HepG2 (cell line): ENCODE measurements around the gene CA14. TPM values are rescaled to one million over a fixed set of nuclear protein-coding genes. Genes with fewer than 3 reads are reported as not detected.

Experiments
- ATAC-seq: fragments of 200-7000 bp; cut with Tn5 transposase; 3 replicates; pipeline ENCODE4 v1.9.1; 2020; ENCODE audit warnings: mild to moderate bottlenecking, moderate library complexity
- BruUV-seq: library from RNA; stranded (reverse); fragments of 400-500 nt; replicated peaks from 2 replicates; lab custom pipeline; 2021; lab: Mats Ljungman, UMichigan
- CTCF ChIA-PET: fragments of 300-600 bp; formaldehyde crosslinking; extraction: SDS; loops from one replicate; lab custom pipeline; 2021; ENCODE audit warnings: low total read pairs, inconsistent platforms, low intra/inter-chr PET ratio; lab: Yijun Ruan, JAX
- POLR2A ChIA-PET: fragments of 350-600 bp; sonication (Branson Sonifier 250); formaldehyde crosslinking; loops from one replicate; lab custom pipeline; 2020; ENCODE audit warnings: antibody characterized with exemption, inconsistent platforms; lab: Yijun Ruan, JAX
- DNase-seq: peaks from one replicate; pipeline ENCODE4 v3.0.0-alpha.2; 2015; ENCODE audit warnings: low spot score
- FAIRE-seq: peaks from 3 replicates; lab custom pipeline; 2011; peaks lifted over from hg19 to GRCh38; lab: Jason Lieb, UNC
- H2AFZ ChIP-seq: one replicate; pipeline ENCODE4 v1.6.1; 2011; ENCODE audit warnings: low read length, inconsistent platforms
- H3K27ac ChIP-seq: fragments of 300-600 bp; 3 replicates; pipeline ENCODE4 v1.8.0; 2011; ENCODE audit warnings: mixed run types, mild to moderate bottlenecking, mixed read lengths, low read length, inconsistent platforms; ENCODE audit not compliant: insufficient read depth; ENCODE audit errors: extremely low read length
- H3K27me3 ChIP-seq, 2 experiments: fragments of 200-600 bp in 1 of 2; 2 replicates in 1 of 2; 3 replicates in 1 of 2; pipeline versions ENCODE4 v1.6.0 to v1.8.0; 2011; ENCODE audit warnings: low read length in 2 of 2, mild to moderate bottlenecking in 2 of 2, moderate library complexity in 2 of 2, inconsistent platforms in 1 of 2; ENCODE audit not compliant: insufficient read depth in 2 of 2, control insufficient read depth in 1 of 2
- H3K36me3 ChIP-seq, 2 experiments: fragments of 200-600 bp in 1 of 2; replicated peaks in 1 of 2; 2 replicates in 1 of 2; 3 replicates in 1 of 2; pipeline versions ENCODE4 v1.5.1 to v1.8.0; 2011; ENCODE audit warnings: low read length in 2 of 2, inconsistent platforms in 1 of 2; ENCODE audit not compliant: insufficient read depth in 2 of 2, control insufficient read depth in 1 of 2
- H3K4me1 ChIP-seq: 2 replicates; pipeline ENCODE4 v1.5.1; 2012; ENCODE audit warnings: low read length, inconsistent platforms; ENCODE audit not compliant: insufficient read depth
- H3K4me2 ChIP-seq: 2 replicates; pipeline ENCODE4 v1.6.0; 2011; ENCODE audit warnings: low read depth, low read length, inconsistent platforms
- H3K4me3 ChIP-seq, 3 experiments: fragments of 200-600 bp in 1 of 3; sonication (generic), shearing (Covaris generic) in 1 of 3; replicated peaks in 1 of 3; 2 replicates each; pipeline ENCODE4 v1.5.1; 2011 to 2016; ENCODE audit warnings: low read length in 3 of 3, inconsistent platforms in 2 of 3, low read depth in 2 of 3, mild to moderate bottlenecking in 2 of 3, control low read depth in 1 of 3, mixed read lengths in 1 of 3; ENCODE audit not compliant: insufficient read depth in 1 of 3
- H3K79me2 ChIP-seq: one replicate; pipeline ENCODE4 v1.6.1; 2011; ENCODE audit warnings: low read length, inconsistent platforms; ENCODE audit not compliant: insufficient read depth
- H3K9ac ChIP-seq: 2 replicates; pipeline ENCODE4 v1.6.0; 2011; ENCODE audit warnings: mild to moderate bottlenecking, low read depth, low read length, inconsistent platforms; ENCODE audit not compliant: insufficient read depth
- H3K9me3 ChIP-seq: 2 replicates; pipeline ENCODE4 v1.5.1; 2012; ENCODE audit warnings: mild to moderate bottlenecking, low read length
- H4K20me1 ChIP-seq: 2 replicates; pipeline ENCODE4 v1.6.0; 2011; ENCODE audit warnings: inconsistent platforms, mild to moderate bottlenecking, low read length, moderate library complexity; ENCODE audit not compliant: insufficient read depth
- ARHGAP35 ChIP-seq: sonication (generic); formaldehyde crosslinking; IDR thresholded peaks from 2 replicates; pipeline ENCODE4 v1.9.0; 2022; ENCODE audit warnings: mild to moderate bottlenecking, inconsistent platforms, moderate library complexity, missing genetic modification reagents, borderline replicate concordance
- CREB3 ChIP-seq: sonication (generic); formaldehyde crosslinking; IDR thresholded peaks from 2 replicates; pipeline ENCODE4 v1.5.0; 2020; ENCODE audit warnings: missing genetic modification reagents
- FIP1L1 ChIP-seq: fragments of 200-400 bp; formaldehyde crosslinking; IDR thresholded peaks from 2 replicates; pipeline ENCODE4 v1.6.1; 2018; ENCODE audit warnings: low read depth, mild to moderate bottlenecking, low read length, moderate library complexity, borderline replicate concordance; ENCODE audit not compliant: insufficient read depth
- FOXP1 ChIP-seq, 2 experiments: fragments of 450-650 bp in 1 of 2; IDR thresholded peaks; 2 replicates each; pipeline ENCODE4 v1.6.1; 2017 to 2018; ENCODE audit warnings: antibody characterized with exemption in 1 of 2
- IRF1 ChIP-seq: sonication (generic); formaldehyde crosslinking; IDR thresholded peaks from 2 replicates; pipeline ENCODE4 v1.4.0; 2020; ENCODE audit warnings: low read depth, mild to moderate bottlenecking, missing genetic modification reagents
- MTERF4 ChIP-seq: sonication (generic); formaldehyde crosslinking; IDR thresholded peaks from 2 replicates; pipeline ENCODE4 v1.8.0; 2023; ENCODE audit warnings: mild to moderate bottlenecking, missing genetic modification reagents
- PHB2 ChIP-seq: fragments of 450-650 bp; IDR thresholded peaks from 2 replicates; pipeline ENCODE4 v1.6.1; 2018; ENCODE audit not compliant: partially characterized antibody
- RBAK ChIP-seq: sonication (generic); formaldehyde crosslinking; IDR thresholded peaks from 2 replicates; pipeline ENCODE4 v1.5.1; 2020; ENCODE audit warnings: mild to moderate bottlenecking, missing genetic modification reagents
- RELA ChIP-seq: sonication (generic); formaldehyde crosslinking; IDR thresholded peaks from 2 replicates; pipeline ENCODE4 v1.4.0; 2020; ENCODE audit warnings: missing genetic modification reagents
- SIX1 ChIP-seq: sonication (generic); formaldehyde crosslinking; IDR thresholded peaks from 2 replicates; pipeline ENCODE4 v1.4.0; 2020; ENCODE audit warnings: missing genetic modification reagents, borderline replicate concordance
- TARDBP ChIP-seq: sonication (generic); formaldehyde crosslinking; IDR thresholded peaks from 2 replicates; pipeline ENCODE4 v1.8.0; 2022; ENCODE audit warnings: mild to moderate bottlenecking, missing genetic modification reagents
- ZNF431 ChIP-seq: sonication (generic); formaldehyde crosslinking; IDR thresholded peaks from 2 replicates; pipeline ENCODE4 v1.9.0; 2022; ENCODE audit warnings: missing genetic modification reagents, low read depth, mild to moderate bottlenecking, borderline replicate concordance
- ZNF512 ChIP-seq: sonication (generic); formaldehyde crosslinking; IDR thresholded peaks from 2 replicates; pipeline ENCODE4 v1.4.0; 2020; ENCODE audit warnings: mild to moderate bottlenecking, missing genetic modification reagents
- ZNF563 ChIP-seq: sonication (generic); formaldehyde crosslinking; IDR thresholded peaks from 2 replicates; pipeline ENCODE4 v1.8.0; 2022; ENCODE audit warnings: mild to moderate bottlenecking, moderate library complexity, missing genetic modification reagents
- ZNF614 ChIP-seq: IDR thresholded peaks from 2 replicates; pipeline ENCODE4 v1.6.1; 2018; ENCODE audit warnings: missing biosample characterization, missing genetic modification reagents, inconsistent platforms, borderline replicate concordance
- ZNF782 ChIP-seq: sonication (generic); formaldehyde crosslinking; IDR thresholded peaks from 2 replicates; pipeline ENCODE4 v1.4.0; 2020; ENCODE audit warnings: missing genetic modification reagents, mild to moderate bottlenecking, borderline replicate concordance
- ZNF891 ChIP-seq: sonication (generic); formaldehyde crosslinking; IDR thresholded peaks from 2 replicates; pipeline ENCODE4 v1.5.0; 2020; ENCODE audit warnings: mild to moderate bottlenecking, missing genetic modification reagents
- WGBS: methylation state at CpG from one replicate; pipeline ENCODE4 v1.1.6; 2017; ENCODE audit warnings: low lambda C conversion rate; 5-methylcytosine and 5-hydroxymethylcytosine counted together
- in situ Hi-C: cut with HindIII; loops from 2 replicates; pipeline ENCODE4 v1.10.0; 2017; ENCODE audit warnings: low pct_unique_long_range_greater_than_20kb; ENCODE audit not compliant: extremely low pct_ligation_motif_present
- intact Hi-C: fragments of 100-400 bp; cut with micrococcal nuclease; formaldehyde crosslinking; loops from one replicate; pipeline ENCODE4 v1.10.0; 2022; ENCODE audit not compliant: unreplicated experiment
- polyA plus RNA-seq, 8 experiments: library from polyadenylated mRNA; depleted of rRNA in 3 of 8; stranded (reverse) in 7 of 8; unstranded in 1 of 8; fragments of >200 nt; fragmentation: Illumina TruSeq in 4 of 8; extraction: Trizol in 4 of 8; gene quantifications; 2 replicates each; pipeline versions ENCODE4 v1.2.1 to v1.2.3, GENCODE V29; 2011 to 2016; ENCODE audit warnings: low read depth in 4 of 8, missing spikeins in 1 of 8, mixed read lengths in 1 of 8; ENCODE audit not compliant: insufficient read depth in 1 of 8
- total RNA-seq, 5 experiments: library from RNA; depleted of rRNA; stranded (reverse); fragments of >200 nt; fragmentation: Illumina TruSeq; extraction: Trizol; gene quantifications; 2 replicates each; pipeline ENCODE4 v1.2.3, GENCODE V29; 2016; ENCODE audit warnings: low read depth in 1 of 5
- TF ChIP-seq, protein P1 (sequence below): sonication (generic); formaldehyde crosslinking; IDR thresholded peaks from 2 replicates; pipeline ENCODE4 v1.8.1; 2023; ENCODE audit warnings: missing genetic modification reagents, mild to moderate bottlenecking, borderline replicate concordance

The CA14 gene
- total and polyA plus RNA-seq, 2 of the 13 experiments (the other 11 are each of a cell fraction or from before 2014, with no cell fraction given): 2.4 to 8.5 TPM

DNA sequence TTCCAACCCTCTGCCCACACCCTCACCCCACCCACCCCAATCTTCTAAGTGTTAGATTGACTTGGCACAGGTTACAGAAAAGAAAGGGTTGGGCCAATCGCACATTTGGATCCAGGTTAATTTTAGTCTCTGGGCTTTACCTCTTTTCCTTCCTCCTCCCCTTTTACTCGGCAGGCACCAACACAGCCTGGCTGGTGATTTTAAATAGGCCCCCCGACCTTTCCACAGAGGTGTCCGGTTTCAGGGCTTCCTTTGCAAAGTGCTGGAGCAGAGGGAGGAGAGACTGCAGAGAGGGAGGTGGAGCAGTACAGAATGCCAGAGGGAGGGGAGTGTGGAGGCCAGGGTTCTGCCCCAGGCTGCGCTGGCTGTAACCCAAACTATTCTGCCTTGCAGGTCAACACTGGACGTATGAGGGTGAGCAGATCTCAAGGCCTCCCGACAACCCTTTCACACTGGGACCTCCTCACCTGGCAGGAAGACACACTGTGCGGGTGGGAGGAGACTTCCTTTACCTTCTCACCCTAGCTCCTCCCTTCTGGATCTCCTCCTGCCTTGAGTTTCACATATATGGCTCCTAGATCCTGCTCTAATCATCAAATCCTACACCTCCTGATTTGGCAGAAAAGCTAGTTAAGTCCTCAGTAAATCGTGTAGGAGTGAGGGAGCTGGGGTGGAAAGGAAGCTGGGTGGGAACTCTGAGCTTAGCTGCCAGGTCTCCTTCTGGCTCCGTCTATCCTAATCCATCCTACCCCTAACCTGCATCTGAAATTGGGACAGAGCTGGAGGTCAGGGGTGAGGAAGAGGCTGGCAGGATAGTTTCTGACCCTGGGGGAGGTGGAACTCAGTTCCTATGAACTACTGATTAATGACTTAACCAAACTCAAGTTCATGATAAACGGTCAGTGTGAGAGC lies 2.4 kb downstream of the CA14 start:
- peak; percentile 79 for DNase-seq
- TF ChIP-seq ZNF563 (CRISPR knock-in tag): no peak
- no peak for TF ChIP-seq FIP1L1
- 0 out of 2 replicates have a peak, but pooled peaks have one; percentile 40 for TF ChIP-seq ARHGAP35 (CRISPR knock-in tag)
- TF ChIP-seq, protein P1, sequence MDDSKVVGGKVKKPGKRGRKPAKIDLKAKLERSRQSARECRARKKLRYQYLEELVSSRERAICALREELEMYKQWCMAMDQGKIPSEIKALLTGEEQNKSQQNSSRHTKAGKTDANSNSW: no peak
- no peak for TF ChIP-seq ZNF614
- no peak for TF ChIP-seq IRF1
- no peak for TF ChIP-seq CREB3 (CRISPR knock-in tag)
- TF ChIP-seq TARDBP: 0 out of 2 replicates have a peak, but pooled peaks have one; percentile 20
- no peak for TF ChIP-seq RBAK (CRISPR knock-in tag)
- TF ChIP-seq FOXP1 (IDR thresholded peaks at IDR 0.05): no peak
- TF ChIP-seq FOXP1 (CRISPR knock-in tag; IDR thresholded peaks at IDR 0.05): no peak
- TF ChIP-seq SIX1 (CRISPR knock-in tag): peak; percentile 93
- TF ChIP-seq ZNF512 (CRISPR knock-in tag): no peak
- TF ChIP-seq ZNF782 (CRISPR knock-in tag): no peak
- TF ChIP-seq ZNF891 (CRISPR knock-in tag): no peak
- TF ChIP-seq RELA (CRISPR knock-in tag): no peak
- no peak for TF ChIP-seq MTERF4 (CRISPR knock-in tag)
- TF ChIP-seq ZNF431: no peak
- no peak for TF ChIP-seq PHB2

More for the DNA sequence above, 2.4 kb downstream of the CA14 start:
- 15% methylated on average over 11 of the region's 11 CpGs for WGBS
- POLR2A ChIA-PET: interaction anchor here (0.9 to 5.0 kb wide), 4 partner anchors 9 to 104 kb away, joined by 3 to 32 read pairs (median 4); partner anchors contain the start of genes APH1A and RPRD2
- in situ Hi-C loops: loop anchor here (5.0 to 10.0 kb wide), 3 partner anchors 37 to 275 kb away; no protein-coding TSS in a partner anchor
- ATAC-seq: peak; percentile 78
- H3K79me2 ChIP-seq: no peaks in the 10 kb centered on the region
- peaks cover 1 to 5% of the 10 kb centered on the region in 2 experiments; a peak in 2 of 5 replicates for H3K36me3 ChIP-seq
- intact Hi-C loops: loop anchor here (10.0 kb wide), 1 partner anchor 295 kb away; no protein-coding TSS in a partner anchor
- peak overlapping the region; percentile 98 for H3K4me2 ChIP-seq
- peak; percentile 90 for FAIRE-seq
- no peaks in the 10 kb centered on the region for H4K20me1 ChIP-seq
- H3K4me1 ChIP-seq: peaks cover 45% of the 10 kb centered on the region
- H3K27ac ChIP-seq: peak overlapping the region; percentile 73
- BruUV-seq: no TSS peak
- peak overlapping the region; percentile 31 for H2AFZ ChIP-seq
- CTCF ChIA-PET: no interaction called here
- peak overlapping the region; percentile 47; the same call in 1 of the 2 replicates for H3K9ac ChIP-seq
- H3K9me3 ChIP-seq: no peaks in the 10 kb centered on the region
- peak overlapping the region; percentile 42 to 78 (median 53); a peak in 5 of 6 replicates for H3K4me3 ChIP-seq
- no peaks in the 10 kb centered on the region; a peak in 1 of 5 replicates for H3K27me3 ChIP-seq
